ENCODE measurements around the gene TMEM62.
A peak's percentile ranks its signal among the peaks of the same experiment; 100 is the strongest.
"Not testable (repeated sequence)": the region's sequence is repeated elsewhere in the genome, so short reads cannot be mapped to it uniquely, and the experiment has no call there.

Gene TMEM62

GRCh38 chr15:43210807-43211206, 77.4 kb downstream of the TMEM62 start:
- DNase-seq = no peak

GRCh38 chr15:43211224-43211735, 77.9 kb downstream of the TMEM62 start:
- no peak for DNase-seq

- no peak for DNase-seq
Observed at GRCh38 chr15:43212299-43212698, 78.9 kb downstream of the TMEM62 start.

GRCh38 chr15:43212951-43213350, 79.6 kb downstream of the TMEM62 start:
- DNase-seq = no peak

GRCh38 chr15:43213466-43213865, 80.1 kb downstream of the TMEM62 start:
- DNase-seq = no peak

GRCh38 chr15:43214169-43214568, 80.8 kb downstream of the TMEM62 start:
- no peak for DNase-seq

- DNase-seq = no peak
Observed at GRCh38 chr15:43214592-43215295, 81.4 kb downstream of the TMEM62 start.

GRCh38 chr15:43215961-43216360, 82.6 kb downstream of the TMEM62 start:
- DNase-seq = no peak

- DNase-seq = peak; percentile 48
Observed at GRCh38 chr15:43218908-43219706, 85.7 kb downstream of the TMEM62 start.

GRCh38 chr15:43219929-43220928, 86.8 kb downstream of the TMEM62 start:
- no peak for DNase-seq

- no peak for DNase-seq
Observed at GRCh38 chr15:43220991-43221403, 87.6 kb downstream of the TMEM62 start, which contains the start of gene EPB42. Gene EPB42, minus strand, starts transcription at chr15:43221018. Its CDS starts 193 bp downstream, at chr15:43220825.

- no peak for DNase-seq
Observed at GRCh38 chr15:43221422-43221821, 88.0 kb downstream of the TMEM62 start.

- DNase-seq = peak; percentile 72
Observed at GRCh38 chr15:43225201-43225949, 92.0 kb downstream of the TMEM62 start.

- DNase-seq = not testable (repeated sequence)
Observed at GRCh38 chr15:43225950-43226255, 92.5 kb downstream of the TMEM62 start.

GRCh38 chr15:43226436-43227305, 93.3 kb downstream of the TMEM62 start:
- no peak for DNase-seq

GRCh38 chr15:43229977-43230376, 96.6 kb downstream of the TMEM62 start:
- no peak for DNase-seq

GRCh38 chr15:43230640-43231115, 97.3 kb downstream of the TMEM62 start:
- peak; percentile 57 for DNase-seq

GRCh38 chr15:43232289-43232874, 99.0 kb downstream of the TMEM62 start:
- DNase-seq = no peak

Data from EL (cell line).